ENCODE data around the gene LRP1B.

The LRP1B gene

GRCh38 chr2:140865837-140866236 is 1265.0 kb downstream of the LRP1B start:
- Histone ChIP-seq H3K4me1 (ENCODE audit: control insufficient read depth, insufficient read depth, low read length) (no peaks in the 10 kb centered on the region), H3K9ac (ENCODE audit: low read length in 2 of 2) (no peak overlapping the region), H3K9me3 (ENCODE audit: control insufficient read depth in 2 of 2, low read length in 2 of 2) (no peaks in the 10 kb centered on the region), H3K27ac (ENCODE audit: low read length) (no peak overlapping the region), H3K27me3 (ENCODE audit: control insufficient read depth in 1 of 2, insufficient read depth in 2 of 2, low read length in 2 of 2) (no peaks in the 10 kb centered on the region), H3K4me3 (ENCODE audit: low read length in 2 of 2) (no peak overlapping the region), H3K36me3 (ENCODE audit: control insufficient read depth in 2 of 2, insufficient read depth in 2 of 2, low read length in 2 of 2) (no peaks in the 10 kb centered on the region)

- no peaks in the 10 kb centered on the region for H3K27me3 ChIP-seq (ENCODE audit: control insufficient read depth in 1 of 2, insufficient read depth in 2 of 2, low read length in 2 of 2)
- H3K4me1 ChIP-seq (ENCODE audit: control insufficient read depth, insufficient read depth, low read length), result no peaks in the 10 kb centered on the region
- H3K9me3 ChIP-seq (ENCODE audit: control insufficient read depth in 2 of 2, low read length in 2 of 2), result no peaks in the 10 kb centered on the region
- H3K36me3 ChIP-seq (ENCODE audit: control insufficient read depth in 2 of 2, insufficient read depth in 2 of 2, low read length in 2 of 2), result no peaks in the 10 kb centered on the region
- H3K27ac ChIP-seq (ENCODE audit: low read length), result no peak overlapping the region
- no peak overlapping the region for H3K9ac ChIP-seq (ENCODE audit: low read length in 2 of 2)
- H3K4me3 ChIP-seq (ENCODE audit: low read length in 2 of 2), result no peak overlapping the region
These were observed 1267.1 kb downstream of the LRP1B start for GRCh38 chr2:140863713-140864112.

GRCh38 chr2:140862181-140862580 is 1268.6 kb downstream of the LRP1B start:
- Histone ChIP-seq H3K9ac (ENCODE audit: low read length in 2 of 2) (no peak overlapping the region), H3K9me3 (ENCODE audit: control insufficient read depth in 2 of 2, low read length in 2 of 2) (no peaks in the 10 kb centered on the region), H3K36me3 (ENCODE audit: control insufficient read depth in 2 of 2, insufficient read depth in 2 of 2, low read length in 2 of 2) (no peaks in the 10 kb centered on the region), H3K4me3 (ENCODE audit: low read length in 2 of 2) (no peak overlapping the region), H3K27me3 (ENCODE audit: control insufficient read depth in 1 of 2, insufficient read depth in 2 of 2, low read length in 2 of 2) (no peaks in the 10 kb centered on the region), H3K27ac (ENCODE audit: low read length) (no peak overlapping the region), H3K4me1 (ENCODE audit: control insufficient read depth, insufficient read depth, low read length) (no peaks in the 10 kb centered on the region)

- Histone ChIP-seq H3K27ac (ENCODE audit: low read length) (no peak overlapping the region), H3K4me1 (ENCODE audit: control insufficient read depth, insufficient read depth, low read length) (no peaks in the 10 kb centered on the region), H3K9ac (ENCODE audit: low read length in 2 of 2) (no peak overlapping the region)
These were observed 1269.2 kb downstream of the LRP1B start for GRCh38 chr2:140861666-140862065.

GRCh38 chr2:140855471-140855870 is 1275.3 kb downstream of the LRP1B start:
- H3K27ac ChIP-seq (ENCODE audit: low read length), result no peak overlapping the region
- no peaks in the 10 kb centered on the region for H3K4me1 ChIP-seq (ENCODE audit: control insufficient read depth, insufficient read depth, low read length)
- no peaks in the 10 kb centered on the region for H3K36me3 ChIP-seq (ENCODE audit: control insufficient read depth in 2 of 2, insufficient read depth in 2 of 2, low read length in 2 of 2)

More at GRCh38 chr2:140861666-140862065, 1269.2 kb downstream of the LRP1B start:
- Histone ChIP-seq H3K4me3 (ENCODE audit: low read length in 2 of 2) (no peak overlapping the region), H3K36me3 (ENCODE audit: control insufficient read depth in 2 of 2, insufficient read depth in 2 of 2, low read length in 2 of 2) (no peaks in the 10 kb centered on the region), H3K27me3 (ENCODE audit: control insufficient read depth in 1 of 2, insufficient read depth in 2 of 2, low read length in 2 of 2) (no peaks in the 10 kb centered on the region), H3K9me3 (ENCODE audit: control insufficient read depth in 2 of 2, low read length in 2 of 2) (no peaks in the 10 kb centered on the region)

GRCh38 chr2:140851258-140851981 is 1279.4 kb downstream of the LRP1B start:
- Histone ChIP-seq H3K4me1 (ENCODE audit: control insufficient read depth, insufficient read depth, low read length) (no peaks in the 10 kb centered on the region), H3K36me3 (ENCODE audit: control insufficient read depth in 2 of 2, insufficient read depth in 2 of 2, low read length in 2 of 2) (no peaks in the 10 kb centered on the region), H3K27me3 (ENCODE audit: control insufficient read depth in 1 of 2, insufficient read depth in 2 of 2, low read length in 2 of 2) (no peaks in the 10 kb centered on the region), H3K9me3 (ENCODE audit: control insufficient read depth in 2 of 2, low read length in 2 of 2) (no peaks in the 10 kb centered on the region), H3K9ac (ENCODE audit: low read length in 2 of 2) (no peak overlapping the region), H3K27ac (ENCODE audit: low read length) (no peak overlapping the region), H3K4me3 (ENCODE audit: low read length in 2 of 2) (no peak overlapping the region)

More at GRCh38 chr2:140855471-140855870, 1275.3 kb downstream of the LRP1B start:
- Histone ChIP-seq H3K9me3 (ENCODE audit: control insufficient read depth in 2 of 2, low read length in 2 of 2) (no peaks in the 10 kb centered on the region), H3K27me3 (ENCODE audit: control insufficient read depth in 1 of 2, insufficient read depth in 2 of 2, low read length in 2 of 2) (no peaks in the 10 kb centered on the region), H3K9ac (ENCODE audit: low read length in 2 of 2) (no peak overlapping the region), H3K4me3 (ENCODE audit: low read length in 2 of 2) (no peak overlapping the region)

- Histone ChIP-seq H3K4me1 (ENCODE audit: control insufficient read depth, insufficient read depth, low read length) (no peaks in the 10 kb centered on the region), H3K9ac (ENCODE audit: low read length in 2 of 2) (no peak overlapping the region), H3K9me3 (ENCODE audit: control insufficient read depth in 2 of 2, low read length in 2 of 2) (no peaks in the 10 kb centered on the region), H3K27ac (ENCODE audit: low read length) (no peak overlapping the region), H3K27me3 (ENCODE audit: control insufficient read depth in 1 of 2, insufficient read depth in 2 of 2, low read length in 2 of 2) (no peaks in the 10 kb centered on the region), H3K4me3 (ENCODE audit: low read length in 2 of 2) (no peak overlapping the region), H3K36me3 (ENCODE audit: control insufficient read depth in 2 of 2, insufficient read depth in 2 of 2, low read length in 2 of 2) (no peaks in the 10 kb centered on the region)
These were observed 1287.6 kb downstream of the LRP1B start for GRCh38 chr2:140843186-140843585.

- Histone ChIP-seq H3K27ac (ENCODE audit: low read length) (no peak overlapping the region), H3K4me1 (ENCODE audit: control insufficient read depth, insufficient read depth, low read length) (no peaks in the 10 kb centered on the region), H3K27me3 (ENCODE audit: control insufficient read depth in 1 of 2, insufficient read depth in 2 of 2, low read length in 2 of 2) (no peaks in the 10 kb centered on the region), H3K9me3 (ENCODE audit: control insufficient read depth in 2 of 2, low read length in 2 of 2) (no peaks in the 10 kb centered on the region), H3K9ac (ENCODE audit: low read length in 2 of 2) (no peak overlapping the region), H3K36me3 (ENCODE audit: control insufficient read depth in 2 of 2, insufficient read depth in 2 of 2, low read length in 2 of 2) (no peaks in the 10 kb centered on the region), H3K4me3 (ENCODE audit: low read length in 2 of 2) (no peak overlapping the region)
These were observed 1288.7 kb downstream of the LRP1B start for GRCh38 chr2:140842110-140842509.

GRCh38 chr2:140841141-140841540 is 1289.7 kb downstream of the LRP1B start:
- Histone ChIP-seq H3K4me1 (ENCODE audit: control insufficient read depth, insufficient read depth, low read length) (no peaks in the 10 kb centered on the region), H3K27ac (ENCODE audit: low read length) (no peak overlapping the region), H3K4me3 (ENCODE audit: low read length in 2 of 2) (no peak overlapping the region), H3K27me3 (ENCODE audit: control insufficient read depth in 1 of 2, insufficient read depth in 2 of 2, low read length in 2 of 2) (no peaks in the 10 kb centered on the region), H3K9me3 (ENCODE audit: control insufficient read depth in 2 of 2, low read length in 2 of 2) (no peaks in the 10 kb centered on the region), H3K36me3 (ENCODE audit: control insufficient read depth in 2 of 2, insufficient read depth in 2 of 2, low read length in 2 of 2) (no peaks in the 10 kb centered on the region), H3K9ac (ENCODE audit: low read length in 2 of 2) (no peak overlapping the region)

- Histone ChIP-seq H3K9me3 (ENCODE audit: control insufficient read depth in 2 of 2, low read length in 2 of 2) (no peaks in the 10 kb centered on the region), H3K27ac (ENCODE audit: low read length) (no peak overlapping the region), H3K27me3 (ENCODE audit: control insufficient read depth in 1 of 2, insufficient read depth in 2 of 2, low read length in 2 of 2) (no peaks in the 10 kb centered on the region), H3K4me3 (ENCODE audit: low read length in 2 of 2) (no peak overlapping the region), H3K9ac (ENCODE audit: low read length in 2 of 2) (no peak overlapping the region), H3K36me3 (ENCODE audit: control insufficient read depth in 2 of 2, insufficient read depth in 2 of 2, low read length in 2 of 2) (no peaks in the 10 kb centered on the region), H3K4me1 (ENCODE audit: control insufficient read depth, insufficient read depth, low read length) (no peaks in the 10 kb centered on the region)
These were observed 1294.0 kb downstream of the LRP1B start for GRCh38 chr2:140836826-140837225.

GRCh38 chr2:140835079-140835478 is 1295.7 kb downstream of the LRP1B start:
- no peak overlapping the region for H3K27ac ChIP-seq (ENCODE audit: low read length)
- no peaks in the 10 kb centered on the region for H3K36me3 ChIP-seq (ENCODE audit: control insufficient read depth in 2 of 2, insufficient read depth in 2 of 2, low read length in 2 of 2)
- H3K4me1 ChIP-seq (ENCODE audit: control insufficient read depth, insufficient read depth, low read length), result no peaks in the 10 kb centered on the region
- H3K9me3 ChIP-seq (ENCODE audit: control insufficient read depth in 2 of 2, low read length in 2 of 2), result no peaks in the 10 kb centered on the region
- H3K9ac ChIP-seq (ENCODE audit: low read length in 2 of 2), result no peak overlapping the region
- no peak overlapping the region for H3K4me3 ChIP-seq (ENCODE audit: low read length in 2 of 2)
- H3K27me3 ChIP-seq (ENCODE audit: control insufficient read depth in 1 of 2, insufficient read depth in 2 of 2, low read length in 2 of 2), result no peaks in the 10 kb centered on the region

Data from stomach smooth muscle (tissue), 2 donors.